HG03045 (cell line): ENCODE results near the gene USP37.

Experiments used
- ATAC-seq: cut with Tn5 transposase; IDR thresholded peaks from one replicate; pipeline ENCODE4 v1.9.1; 2021; ENCODE audit warnings: mild to moderate bottlenecking, moderate library complexity; ENCODE audit not compliant: unreplicated experiment

Gene USP37

DNA sequence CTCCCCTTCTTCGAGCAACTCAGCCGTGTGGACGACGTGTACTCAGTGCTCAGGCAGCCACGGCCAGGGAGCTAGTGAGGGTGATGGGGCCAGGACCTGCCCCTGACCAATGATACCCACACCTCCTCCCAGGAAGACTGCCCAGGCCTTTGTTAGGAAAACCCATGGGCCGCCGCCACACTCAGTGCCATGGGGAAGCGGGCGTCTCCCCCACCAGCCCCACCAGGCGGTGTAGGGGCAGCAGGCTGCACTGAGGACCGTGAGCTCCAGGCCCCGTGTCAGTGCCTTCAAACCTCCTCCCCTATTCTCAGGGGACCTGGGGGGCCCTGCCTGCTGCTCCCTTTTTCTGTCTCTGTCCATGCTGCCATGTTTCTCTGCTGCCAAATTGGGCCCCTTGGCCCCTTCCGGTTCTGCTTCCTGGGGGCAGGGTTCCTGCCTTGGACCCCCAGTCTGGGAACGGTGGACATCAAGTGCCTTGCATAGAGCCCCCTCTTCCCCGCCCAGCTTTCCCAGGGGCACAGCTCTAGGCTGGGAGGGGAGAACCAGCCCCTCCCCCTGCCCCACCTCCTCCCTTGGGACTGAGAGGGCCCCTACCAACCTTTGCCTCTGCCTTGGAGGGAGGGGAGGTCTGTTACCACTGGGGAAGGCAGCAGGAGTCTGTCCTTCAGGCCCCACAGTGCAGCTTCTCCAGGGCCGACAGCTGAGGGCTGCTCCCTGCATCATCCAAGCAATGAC, 163.6 kb downstream of the USP37 start:
- no peak for ATAC-seq

DNA sequence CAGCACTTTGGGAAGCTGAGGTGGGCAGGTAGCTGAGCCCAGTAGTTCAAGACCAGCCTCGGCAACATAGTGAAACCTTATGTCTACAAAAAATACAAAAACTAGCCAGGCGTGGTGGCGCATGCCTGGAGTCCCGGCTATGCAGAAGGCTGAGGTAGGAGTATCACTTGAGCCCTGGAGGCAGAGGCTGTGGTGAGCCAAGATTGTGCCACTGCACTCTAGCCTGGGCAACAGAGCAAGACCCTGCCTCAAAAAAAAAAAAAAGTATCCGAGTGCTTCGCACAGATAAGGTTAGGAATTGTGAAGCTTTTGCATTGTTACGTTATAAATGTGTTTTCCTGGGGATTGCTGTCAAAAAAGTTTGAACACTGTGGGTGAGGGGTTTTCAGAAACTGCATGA, 164.3 kb downstream of the USP37 start:
- no peak for ATAC-seq

DNA sequence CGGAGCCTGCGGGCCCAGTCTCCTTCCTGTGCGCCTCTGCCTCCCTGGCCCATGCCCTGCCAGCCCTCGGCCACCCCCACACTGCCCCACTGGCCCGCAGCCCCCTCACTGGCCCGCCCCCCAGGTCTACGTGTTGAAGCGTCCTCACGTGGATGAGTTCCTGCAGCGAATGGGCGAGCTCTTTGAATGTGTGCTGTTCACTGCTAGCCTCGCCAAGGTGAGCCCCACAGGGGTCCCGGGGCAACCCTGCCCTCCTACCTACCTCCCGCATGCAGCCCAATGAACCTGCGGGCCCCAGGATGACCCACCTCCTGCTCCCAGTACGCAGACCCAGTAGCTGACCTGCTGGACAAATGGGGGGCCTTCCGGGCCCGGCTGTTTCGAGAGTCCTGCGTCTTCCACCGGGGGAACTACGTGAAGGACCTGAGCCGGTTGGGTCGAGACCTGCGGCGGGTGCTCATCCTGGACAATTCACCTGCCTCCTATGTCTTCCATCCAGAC, 165.2 kb downstream of the USP37 start:
- ATAC-seq, result no peak

GRCh38 chr2:218402491-218402901, 165.7 kb downstream of the USP37 start:
- ATAC-seq, result no peak

DNA sequence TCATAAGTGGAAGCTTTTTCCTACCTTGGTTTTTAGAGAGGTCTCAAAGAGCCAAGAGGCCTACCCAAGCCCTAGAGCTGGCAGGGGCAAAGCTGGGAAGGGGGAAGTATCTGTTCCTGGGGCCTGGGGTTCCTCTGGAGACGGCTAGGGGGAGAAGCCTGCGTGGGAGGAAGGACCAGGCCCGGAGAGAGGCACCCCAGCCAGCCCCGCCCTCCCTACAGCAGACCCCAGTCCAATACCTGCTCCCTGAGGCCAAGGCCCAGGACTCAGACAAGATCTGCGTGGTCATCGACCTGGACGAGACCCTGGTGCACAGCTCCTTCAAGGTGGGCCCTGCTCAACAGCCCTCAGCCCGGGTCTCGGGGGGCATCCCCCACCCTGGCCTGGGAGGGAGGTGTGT, 166.3 kb downstream of the USP37 start:
- ATAC-seq, result no peak

- ATAC-seq, result no peak
Observed at GRCh38 chr2:218400930-218401881, 166.9 kb downstream of the USP37 start.
